Immature natural killer cell (primary cell): ENCODE measurements around the gene SLC6A19. TPM values are rescaled to one million over a fixed set of nuclear protein-coding genes. Genes with fewer than 3 reads are reported as not detected.

Source experiments
- DNase-seq, 3 donors: peaks; one replicate each; pipeline ENCODE4 v3.0.0; 2022; ENCODE audit warnings: mixed read lengths in 1 of 3
- H3K27ac Mint-ChIP-seq, 6 donors: one replicate each; pipeline ENCODE4 v1.8.0; 2020; ENCODE audit warnings: mixed read lengths in 6 of 6, mild to moderate bottlenecking in 5 of 6, inconsistent platforms in 4 of 6, moderate library complexity in 3 of 6
- H3K27me3 Mint-ChIP-seq, 3 donors: one replicate each; pipeline ENCODE4 v1.8.0; 2020 to 2021; ENCODE audit warnings: low read depth in 3 of 3, mild to moderate bottlenecking in 3 of 3, mixed read lengths in 3 of 3, moderate library complexity in 3 of 3, inconsistent platforms in 1 of 3
- H3K36me3 Mint-ChIP-seq, 3 donors: one replicate each; pipeline ENCODE4 v1.8.0; 2020; ENCODE audit warnings: mixed read lengths in 3 of 3, inconsistent platforms in 2 of 3, mild to moderate bottlenecking in 2 of 3
- H3K4me1 Mint-ChIP-seq, 2 donors: one replicate each; pipeline ENCODE4 v1.8.0; 2020; ENCODE audit warnings: inconsistent platforms in 2 of 2, mild to moderate bottlenecking in 2 of 2, mixed read lengths in 2 of 2, moderate library complexity in 1 of 2
- H3K4me3 Mint-ChIP-seq, 5 donors: one replicate each; pipeline ENCODE4 v1.8.0; 2020; ENCODE audit warnings: mild to moderate bottlenecking in 5 of 5, mixed read lengths in 5 of 5, inconsistent platforms in 3 of 5, moderate library complexity in 3 of 5
- H3K9me3 Mint-ChIP-seq, 6 donors: one replicate each; pipeline ENCODE4 v1.8.0; 2020; ENCODE audit warnings: mild to moderate bottlenecking in 6 of 6, mixed read lengths in 6 of 6, inconsistent platforms in 4 of 6, moderate library complexity in 3 of 6
- polyA plus RNA-seq, 3 donors: library from polyadenylated mRNA; unstranded; fragments of 300-500 nt; fragmentation: Illumina TruSeq; gene quantifications; one replicate each; pipeline ENCODE4 v1.2.3, GENCODE V29; 2021

Gene SLC6A19
- polyA plus RNA-seq, 3 donors from 2014 or later, result not detected

DNA sequence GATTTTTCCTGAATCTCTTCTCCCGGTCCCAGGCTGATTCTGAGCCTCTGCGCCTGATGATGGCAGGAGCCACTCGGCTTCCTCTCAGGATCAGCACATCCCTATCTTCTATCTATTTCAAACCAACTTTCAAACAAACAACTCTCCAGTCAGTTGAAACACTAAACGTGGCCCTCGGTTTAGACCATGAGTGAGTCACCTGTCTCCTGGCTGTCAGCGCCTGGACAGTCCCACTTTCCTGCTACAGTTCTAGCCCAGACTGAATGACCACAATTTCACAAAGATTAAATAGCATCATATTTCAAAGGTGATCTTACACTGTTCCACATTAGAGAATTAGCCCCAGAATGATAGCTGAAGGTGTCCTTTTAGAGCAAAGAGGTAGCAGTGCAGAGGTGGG, 6.2 kb downstream of the SLC6A19 start:
- H3K9me3 Mint-ChIP-seq, result no peaks in the 10 kb centered on the region
- no peak for DNase-seq
- no peaks in the 10 kb centered on the region for H3K36me3 Mint-ChIP-seq
- no peak overlapping the region for H3K4me3 Mint-ChIP-seq
- peaks cover 3 to 6% (median 3%) of the 10 kb centered on the region in 3 donors for H3K27me3 Mint-ChIP-seq
- H3K4me1 Mint-ChIP-seq, result no peaks in the 10 kb centered on the region
- no peak overlapping the region for H3K27ac Mint-ChIP-seq

DNA sequence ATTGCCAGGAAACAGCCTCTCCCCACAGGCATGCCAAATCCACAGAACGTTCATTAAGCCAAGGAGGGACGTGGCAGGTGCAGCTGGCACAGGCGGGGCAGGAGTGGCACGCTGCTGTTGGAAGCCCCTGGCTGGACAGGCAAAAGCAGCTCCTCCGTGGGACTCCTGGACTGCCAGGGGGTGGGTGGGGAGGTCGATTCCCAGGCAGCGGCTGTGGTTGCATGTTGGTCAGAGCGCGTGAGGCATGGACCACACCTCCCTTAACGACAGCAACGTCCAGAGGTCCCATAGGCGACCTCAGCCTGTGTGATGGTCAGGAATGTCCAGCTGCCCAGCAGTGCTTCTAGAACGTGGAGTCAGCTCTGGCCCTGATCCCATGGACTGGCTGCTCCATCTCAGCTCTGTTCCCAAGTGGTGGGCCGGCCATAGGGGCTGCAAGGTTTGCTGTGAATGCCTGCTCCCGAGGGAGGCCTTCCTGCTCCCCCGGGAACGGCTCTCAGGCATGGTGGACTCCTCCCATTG, 6.9 kb downstream of the SLC6A19 start:
- Mint-ChIP-seq H3K27me3 (peaks cover 3 to 6% (median 4%) of the 10 kb centered on the region in 3 donors), H3K36me3 (no peaks in the 10 kb centered on the region), H3K4me1 (no peaks in the 10 kb centered on the region), H3K4me3 (no peak overlapping the region), H3K9me3 (no peaks in the 10 kb centered on the region), H3K27ac (no peak overlapping the region)
- DNase-seq, result no peak

DNA sequence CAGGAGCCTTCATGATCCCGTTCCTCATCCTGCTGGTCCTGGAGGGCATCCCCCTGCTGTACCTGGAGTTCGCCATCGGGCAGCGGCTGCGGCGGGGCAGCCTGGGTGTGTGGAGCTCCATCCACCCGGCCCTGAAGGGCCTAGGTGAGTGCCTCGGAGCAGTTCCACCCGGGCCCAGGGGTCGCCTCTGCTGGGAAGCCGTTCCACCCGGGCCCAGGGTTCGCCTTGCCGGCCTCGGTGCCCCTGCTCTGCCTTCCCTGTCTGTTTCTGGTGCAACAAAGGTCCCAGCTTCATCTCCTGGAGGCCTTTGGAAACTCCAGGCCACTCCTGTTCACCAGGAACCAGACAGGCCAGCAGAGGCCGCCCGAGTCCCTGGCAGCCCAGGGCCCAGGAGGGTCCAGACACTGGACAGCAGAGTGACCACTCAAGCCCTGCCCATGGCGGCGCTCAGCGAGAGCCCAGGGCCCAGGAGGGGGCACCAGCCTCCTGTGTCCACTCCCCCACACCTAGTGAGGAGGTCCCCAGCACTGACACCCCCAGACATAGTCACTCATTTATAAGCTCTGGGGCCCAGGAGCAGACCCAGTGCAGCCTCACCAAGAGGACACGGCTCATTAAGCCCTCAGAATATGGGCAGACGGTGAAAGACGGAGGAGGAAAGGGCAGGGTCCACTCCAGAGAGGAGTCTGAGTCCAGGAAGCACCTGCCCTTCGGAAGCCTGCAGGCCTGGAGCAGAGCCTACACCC, 7.5 kb downstream of the SLC6A19 start:
- no peaks in the 10 kb centered on the region for H3K9me3 Mint-ChIP-seq
- H3K27me3 Mint-ChIP-seq, result peaks cover 3 to 6% (median 4%) of the 10 kb centered on the region in 3 donors
- H3K4me3 Mint-ChIP-seq, result no peak overlapping the region
- no peaks in the 10 kb centered on the region for H3K4me1 Mint-ChIP-seq
- no peak for DNase-seq
- H3K36me3 Mint-ChIP-seq, result no peaks in the 10 kb centered on the region
- H3K27ac Mint-ChIP-seq, result no peak overlapping the region

DNA sequence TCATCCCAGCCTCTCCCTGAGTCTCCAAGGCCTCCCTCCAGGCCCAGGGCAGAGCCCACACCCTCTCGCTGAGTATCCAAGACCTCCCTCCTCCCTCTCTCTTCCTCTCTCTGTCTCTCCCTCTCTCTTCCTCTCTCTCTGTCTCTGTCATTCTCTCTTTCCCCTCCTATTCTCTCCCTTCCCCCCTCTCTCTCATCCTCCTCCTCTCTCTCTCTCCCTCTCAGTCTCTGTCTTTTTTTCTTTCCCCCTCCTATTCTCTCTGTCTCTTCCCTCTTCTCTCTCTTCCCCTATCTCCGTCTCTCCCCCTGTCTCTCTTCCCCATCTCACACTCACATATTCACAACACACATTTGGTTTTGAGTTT, 8.1 kb downstream of the SLC6A19 start:
- Mint-ChIP-seq H3K27me3 (peaks cover 3 to 6% (median 4%) of the 10 kb centered on the region in 3 donors), H3K4me3 (no peak overlapping the region), H3K9me3 (no peaks in the 10 kb centered on the region), H3K36me3 (no peaks in the 10 kb centered on the region), H3K4me1 (no peaks in the 10 kb centered on the region), H3K27ac (no peak overlapping the region)
- DNase-seq, result no peak

GRCh38 chr5:1209896-1210776, 8.7 kb downstream of the SLC6A19 start:
- Mint-ChIP-seq H3K27ac (no peak overlapping the region), H3K36me3 (no peaks in the 10 kb centered on the region), H3K4me3 (no peak overlapping the region), H3K9me3 (no peaks in the 10 kb centered on the region), H3K4me1 (no peaks in the 10 kb centered on the region), H3K27me3 (peaks cover under 1 to 6% (median 4%) of the 10 kb centered on the region in 3 donors)
- no peak for DNase-seq

GRCh38 chr5:1210832-1211251, 9.4 kb downstream of the SLC6A19 start:
- Mint-ChIP-seq H3K27ac (no peak overlapping the region), H3K36me3 (no peaks in the 10 kb centered on the region), H3K4me1 (no peaks in the 10 kb centered on the region), H3K9me3 (no peaks in the 10 kb centered on the region), H3K27me3 (peaks cover 0 to 6% (median 4%) of the 10 kb centered on the region in 3 donors), H3K4me3 (no peak overlapping the region)
- no peak for DNase-seq

GRCh38 chr5:1211701-1212100, 10.3 kb downstream of the SLC6A19 start:
- H3K27ac Mint-ChIP-seq, result peak overlapping the region in 1 of 6 donors; percentile 50
- no peak overlapping the region for H3K4me3 Mint-ChIP-seq
- no peaks in the 10 kb centered on the region for H3K36me3 Mint-ChIP-seq
- no peaks in the 10 kb centered on the region for H3K9me3 Mint-ChIP-seq
- peaks cover 0 to 6% (median 2%) of the 10 kb centered on the region in 3 donors for H3K27me3 Mint-ChIP-seq
- H3K4me1 Mint-ChIP-seq, result no peaks in the 10 kb centered on the region
- DNase-seq, result no peak

DNA sequence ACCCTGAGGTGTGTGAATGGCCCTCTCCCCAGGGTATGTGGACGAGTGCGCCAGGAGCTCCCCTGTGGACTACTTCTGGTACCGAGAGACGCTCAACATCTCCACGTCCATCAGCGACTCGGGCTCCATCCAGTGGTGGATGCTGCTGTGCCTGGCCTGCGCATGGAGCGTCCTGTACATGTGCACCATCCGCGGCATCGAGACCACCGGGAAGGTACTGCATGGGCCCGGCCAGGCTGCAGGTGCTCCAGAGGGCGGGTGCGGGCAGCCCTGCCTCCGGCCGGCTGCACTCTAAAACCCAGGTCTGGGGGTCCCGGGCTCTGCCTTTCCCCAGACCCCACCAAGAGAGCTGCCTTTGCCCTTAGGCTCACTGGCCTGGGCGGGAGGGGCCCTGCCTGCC, 10.9 kb downstream of the SLC6A19 start:
- Mint-ChIP-seq H3K4me3 (no peak overlapping the region), H3K9me3 (no peaks in the 10 kb centered on the region), H3K27me3 (peaks cover 0 to 6% (median 3%) of the 10 kb centered on the region in 3 donors), H3K36me3 (no peaks in the 10 kb centered on the region), H3K4me1 (no peaks in the 10 kb centered on the region), H3K27ac (no peak overlapping the region)
- no peak for DNase-seq

DNA sequence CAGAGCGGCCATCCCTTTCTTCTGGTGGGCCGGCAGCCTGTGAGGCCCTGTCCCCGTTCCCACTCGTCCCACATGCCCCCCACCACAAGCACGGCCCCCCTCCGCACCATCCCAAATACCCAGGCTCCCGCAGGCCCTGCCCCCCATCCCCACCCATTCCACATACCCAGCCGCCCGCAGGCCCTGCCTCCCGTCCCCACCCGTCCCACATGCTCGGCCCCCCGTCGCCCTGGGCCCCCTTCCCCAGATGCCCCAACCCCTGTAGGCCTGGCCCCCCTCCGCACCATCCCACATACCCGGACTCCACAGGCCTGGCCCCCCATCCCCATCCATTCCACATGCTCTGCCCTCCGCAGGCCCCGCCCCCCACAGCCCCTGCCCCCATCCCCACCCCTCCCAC, 11.5 kb downstream of the SLC6A19 start:
- H3K4me1 Mint-ChIP-seq, result no peaks in the 10 kb centered on the region
- no peaks in the 10 kb centered on the region for H3K9me3 Mint-ChIP-seq
- H3K36me3 Mint-ChIP-seq, result no peaks in the 10 kb centered on the region
- H3K27ac Mint-ChIP-seq, result no peak overlapping the region
- DNase-seq, result no peak
- H3K27me3 Mint-ChIP-seq, result peaks cover 0 to 4% (median 2%) of the 10 kb centered on the region in 3 donors
- H3K4me3 Mint-ChIP-seq, result no peak overlapping the region

DNA sequence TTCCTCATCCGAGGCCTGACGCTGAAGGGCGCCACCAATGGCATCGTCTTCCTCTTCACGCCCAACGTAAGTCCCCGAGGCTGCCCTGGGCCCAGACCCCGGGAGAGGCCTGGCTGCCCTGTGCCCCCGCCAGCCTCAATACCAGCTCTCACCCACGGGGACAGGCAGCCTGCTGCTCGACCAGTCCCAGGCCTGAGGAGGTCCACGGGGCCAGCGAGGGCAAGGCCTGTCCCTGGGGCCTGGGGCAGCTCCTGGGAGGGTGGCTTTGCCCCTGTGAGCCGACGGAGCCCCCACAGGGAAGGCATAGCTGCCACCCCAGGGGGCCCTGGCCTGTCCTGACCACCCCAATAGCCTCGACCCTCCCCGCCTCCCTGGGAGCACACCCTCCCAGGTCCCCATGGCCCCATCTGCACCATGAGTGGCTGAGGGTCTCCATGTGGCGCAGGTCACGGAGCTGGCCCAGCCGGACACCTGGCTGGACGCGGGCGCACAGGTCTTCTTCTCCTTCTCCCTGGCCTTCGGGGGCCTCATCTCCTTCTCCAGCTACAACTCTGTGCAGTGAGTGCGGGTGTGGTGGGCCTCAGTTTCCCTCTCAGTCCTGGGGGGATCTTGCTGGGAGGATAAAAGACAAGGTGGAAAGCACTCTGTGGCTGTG, 12.2 kb downstream of the SLC6A19 start:
- no peak for DNase-seq

DNA sequence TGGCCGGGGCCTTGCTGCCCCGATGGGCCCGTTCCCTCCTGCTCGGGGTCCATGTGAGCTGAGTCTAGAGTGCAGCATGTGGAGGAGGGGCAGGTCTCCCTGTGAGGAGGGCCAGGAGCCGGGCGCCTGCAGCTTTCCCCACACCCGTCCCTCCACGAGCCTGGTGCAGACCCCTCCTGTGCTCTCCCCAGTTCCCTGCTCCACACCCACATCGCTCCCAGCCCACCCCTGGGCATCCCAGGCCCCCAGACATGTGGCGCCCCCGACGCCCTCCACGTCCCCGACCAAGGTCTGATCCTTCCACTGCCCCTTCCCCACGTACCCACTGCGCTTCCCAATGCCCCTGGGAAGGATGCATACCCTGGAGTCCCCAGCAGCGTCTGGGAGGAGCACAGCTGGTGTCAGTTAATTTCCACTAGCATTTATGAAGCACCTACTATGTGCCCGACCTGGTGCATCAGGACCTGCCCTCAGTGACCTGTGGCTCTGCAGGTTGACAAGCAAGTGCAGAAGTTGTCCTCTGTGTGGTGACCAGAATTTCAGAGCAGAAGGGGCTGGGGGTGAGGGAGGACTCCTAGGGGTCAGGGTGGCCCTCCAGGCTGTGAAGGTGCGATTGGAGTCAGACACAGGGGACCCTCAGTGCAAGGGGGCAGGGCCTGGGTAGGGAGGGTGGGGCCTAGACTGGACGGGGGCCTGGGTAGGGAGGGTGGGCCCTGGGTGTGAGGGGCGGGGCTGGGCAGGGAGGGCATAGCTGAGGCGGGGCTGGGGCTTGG, 13.0 kb downstream of the SLC6A19 start:
- no peaks in the 10 kb centered on the region for H3K36me3 Mint-ChIP-seq
- peaks cover 0 to 6% (median 2%) of the 10 kb centered on the region in 3 donors for H3K27me3 Mint-ChIP-seq
- no peaks in the 10 kb centered on the region for H3K4me1 Mint-ChIP-seq
- no peaks in the 10 kb centered on the region for H3K9me3 Mint-ChIP-seq
- H3K4me3 Mint-ChIP-seq, result no peak overlapping the region
- DNase-seq, result no peak
- no peak overlapping the region for H3K27ac Mint-ChIP-seq

More for the DNA sequence above, 12.2 kb downstream of the SLC6A19 start:
- Mint-ChIP-seq H3K9me3 (no peaks in the 10 kb centered on the region), H3K4me1 (no peaks in the 10 kb centered on the region), H3K27me3 (peaks cover 0 to 4% (median 2%) of the 10 kb centered on the region in 3 donors), H3K36me3 (no peaks in the 10 kb centered on the region), H3K4me3 (no peak overlapping the region), H3K27ac (no peak overlapping the region)

DNA sequence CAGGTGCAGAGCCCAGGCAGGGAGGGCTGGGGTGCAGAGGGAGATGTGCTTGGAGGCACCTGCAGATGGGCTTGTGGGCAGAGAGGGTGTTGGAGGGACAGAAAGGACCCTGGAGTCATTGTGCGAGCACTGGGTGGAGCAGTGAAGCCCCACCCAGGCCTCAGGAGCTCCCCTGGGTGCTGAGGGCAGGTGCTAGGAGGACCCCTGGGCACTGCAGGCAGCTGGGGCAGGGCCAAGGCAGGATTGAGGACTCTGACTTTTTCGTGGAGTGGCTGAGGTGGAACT, 13.5 kb downstream of the SLC6A19 start:
- H3K27me3 Mint-ChIP-seq, result peaks cover 0 to 6% (median 2%) of the 10 kb centered on the region in 3 donors
- DNase-seq, result no peak
- no peaks in the 10 kb centered on the region for H3K36me3 Mint-ChIP-seq
- H3K27ac Mint-ChIP-seq, result no peak overlapping the region
- no peak overlapping the region for H3K4me3 Mint-ChIP-seq
- no peaks in the 10 kb centered on the region for H3K4me1 Mint-ChIP-seq
- H3K9me3 Mint-ChIP-seq, result no peaks in the 10 kb centered on the region

DNA sequence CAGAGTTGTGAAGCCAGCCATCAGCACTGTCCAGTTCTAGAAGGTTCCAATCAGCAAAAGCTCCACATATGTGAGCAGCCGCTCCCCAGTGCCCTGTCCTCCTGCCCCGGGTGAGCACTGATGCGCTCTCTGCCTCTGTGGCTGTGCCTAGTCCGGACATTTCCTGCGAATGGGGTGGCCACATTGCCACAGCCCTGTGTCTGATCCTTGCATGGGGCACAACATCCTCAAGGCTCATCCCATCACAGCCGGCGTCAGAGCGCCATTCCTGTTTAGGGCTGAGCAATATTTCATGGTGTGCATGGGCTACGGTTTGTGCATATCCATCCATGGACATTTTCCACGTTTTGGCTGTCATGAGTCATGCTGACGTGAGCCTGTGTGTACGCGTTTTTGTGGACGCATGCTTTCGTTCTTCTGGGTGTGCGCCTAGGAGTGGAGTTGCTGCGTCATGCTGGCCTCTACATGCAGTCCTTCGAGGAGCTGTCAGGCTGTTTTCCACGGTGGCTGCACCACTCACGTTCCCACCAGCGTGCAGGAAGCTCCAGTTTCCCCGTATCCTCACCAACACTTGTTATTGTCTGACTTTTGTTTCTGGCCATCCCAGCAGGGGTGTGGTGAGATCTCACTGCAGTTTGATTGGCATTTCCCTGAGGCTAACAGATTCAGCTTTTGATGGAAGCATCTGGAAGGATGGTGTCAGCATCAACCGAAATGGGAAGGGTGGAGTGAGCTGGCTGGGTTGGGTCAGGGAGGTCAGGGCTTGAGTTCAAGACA, 14.1 kb downstream of the SLC6A19 start:
- Mint-ChIP-seq H3K27ac (no peak overlapping the region), H3K36me3 (no peaks in the 10 kb centered on the region), H3K4me3 (no peak overlapping the region), H3K9me3 (no peaks in the 10 kb centered on the region), H3K27me3 (peaks cover 0 to 6% (median under 1%) of the 10 kb centered on the region in 3 donors), H3K4me1 (no peaks in the 10 kb centered on the region)
- no peak for DNase-seq
